Left lung (tissue), 10 donors: ENCODE results near the gene FOXL3. TPM values are rescaled to one million over a fixed set of nuclear protein-coding genes. Genes with fewer than 3 reads are reported as not detected.

Experiments
- ATAC-seq: fragments of 200-7000 bp; cut with Tn5 transposase; one replicate; pipeline ENCODE4 v1.9.1; 2020; ENCODE audit warnings: moderate library complexity
- DNase-seq, 4 donors: peaks; one replicate each; pipeline ENCODE4 v3.0.0-alpha.2; 2013 to 2020
- H3K27ac ChIP-seq, 2 donors: fragments of 200-600 bp; sonication (generic) in 1 of 2; one replicate each; pipeline versions ENCODE4 v1.5.0 to v1.8.0; 2020 to 2021
- H3K27me3 ChIP-seq, 2 donors: fragments of 200-600 bp; sonication (generic) in 1 of 2; one replicate each; pipeline versions ENCODE4 v1.5.0 to v1.8.0; 2020 to 2021
- H3K36me3 ChIP-seq, 2 donors: fragments of 200-600 bp; sonication (generic) in 1 of 2; one replicate each; pipeline versions ENCODE4 v1.5.0 to v1.8.0; 2020 to 2021
- H3K4me1 ChIP-seq, 2 donors: fragments of 200-600 bp; one replicate each; pipeline ENCODE4 v1.8.0; 2021
- H3K4me3 ChIP-seq, 2 donors: fragments of 200-600 bp; sonication (generic) in 1 of 2; one replicate each; pipeline versions ENCODE4 v1.5.0 to v1.8.0; 2020 to 2021; ENCODE audit warnings: mild to moderate bottlenecking in 1 of 2
- H3K9me3 ChIP-seq, 2 donors: fragments of 200-600 bp; sonication (generic) in 1 of 2; one replicate each; pipeline versions ENCODE4 v1.5.0 to v1.8.0; 2020 to 2021
- CTCF ChIP-seq, 2 donors: fragments of 200-600 bp; sonication (generic) in 1 of 2; IDR thresholded peaks; one replicate each; pipeline versions ENCODE4 v1.5.0 to v1.8.0; 2021; ENCODE audit warnings: antibody characterized with exemption in 2 of 2
- intact Hi-C, 2 donors: fragments of 100-400 bp; cut with DNase I; formaldehyde crosslinking; loops; one replicate each; pipeline versions ENCODE4 v1.11.2 to v1.14.2; 2022
- polyA plus RNA-seq, 6 donors: library from polyadenylated mRNA; unstranded; fragments of 120-200 nt; gene quantifications; one replicate each; pipeline ENCODE4 v1.2.1, GENCODE V29; 2013; ENCODE audit not compliant: insufficient read length in 6 of 6
- total RNA-seq, 2 donors: library from RNA; stranded (reverse); fragmentation: NEBNext Ultra II Directional; extraction: Animal tissue kit (Norgen Biotek cat#: 25700); gene quantifications; one replicate each; pipeline ENCODE4 v1.2.1, GENCODE V29; 2021
- donor health status: DM: no; HTN: yes; CAD: no.
- donor health status: DM: no; HTN: no; CAD: no.

Gene FOXL3
- total and polyA plus RNA-seq, 8 donors: not detected

GRCh38 chr7:317643-318405 is 27.9 kb downstream of the FOXL3 start:
- peaks cover 0 to 40% of the 10 kb centered on the region in 2 donors for H3K27me3 ChIP-seq
- ATAC-seq: no peak
- H3K36me3 ChIP-seq: no peaks in the 10 kb centered on the region
- intact Hi-C loops: no loop called here
- H3K9me3 ChIP-seq: no peaks in the 10 kb centered on the region
- H3K4me1 ChIP-seq: peaks cover 0 to 15% of the 10 kb centered on the region in 2 donors
- DNase-seq: peak in 1 of 4 donors; percentile 64
- TF ChIP-seq CTCF (IDR thresholded peaks at IDR 0.05): no peak
- H3K4me3 ChIP-seq: no peak overlapping the region
- H3K27ac ChIP-seq: no peak overlapping the region

- TF ChIP-seq CTCF (IDR thresholded peaks at IDR 0.05): no peak
- no peak overlapping the region for H3K27ac ChIP-seq
- intact Hi-C loops: no loop called here
- H3K4me1 ChIP-seq: peaks cover 0 to 15% of the 10 kb centered on the region in 2 donors
- H3K27me3 ChIP-seq: peaks cover 0 to 36% of the 10 kb centered on the region in 2 donors
- peak in 1 of 4 donors; percentile 61 for DNase-seq
- peak; percentile 3 for ATAC-seq
- H3K36me3 ChIP-seq: no peaks in the 10 kb centered on the region
- no peaks in the 10 kb centered on the region for H3K9me3 ChIP-seq
- H3K4me3 ChIP-seq: no peak overlapping the region
These were observed 28.5 kb downstream of the FOXL3 start for GRCh38 chr7:318476-318875.

DNA sequence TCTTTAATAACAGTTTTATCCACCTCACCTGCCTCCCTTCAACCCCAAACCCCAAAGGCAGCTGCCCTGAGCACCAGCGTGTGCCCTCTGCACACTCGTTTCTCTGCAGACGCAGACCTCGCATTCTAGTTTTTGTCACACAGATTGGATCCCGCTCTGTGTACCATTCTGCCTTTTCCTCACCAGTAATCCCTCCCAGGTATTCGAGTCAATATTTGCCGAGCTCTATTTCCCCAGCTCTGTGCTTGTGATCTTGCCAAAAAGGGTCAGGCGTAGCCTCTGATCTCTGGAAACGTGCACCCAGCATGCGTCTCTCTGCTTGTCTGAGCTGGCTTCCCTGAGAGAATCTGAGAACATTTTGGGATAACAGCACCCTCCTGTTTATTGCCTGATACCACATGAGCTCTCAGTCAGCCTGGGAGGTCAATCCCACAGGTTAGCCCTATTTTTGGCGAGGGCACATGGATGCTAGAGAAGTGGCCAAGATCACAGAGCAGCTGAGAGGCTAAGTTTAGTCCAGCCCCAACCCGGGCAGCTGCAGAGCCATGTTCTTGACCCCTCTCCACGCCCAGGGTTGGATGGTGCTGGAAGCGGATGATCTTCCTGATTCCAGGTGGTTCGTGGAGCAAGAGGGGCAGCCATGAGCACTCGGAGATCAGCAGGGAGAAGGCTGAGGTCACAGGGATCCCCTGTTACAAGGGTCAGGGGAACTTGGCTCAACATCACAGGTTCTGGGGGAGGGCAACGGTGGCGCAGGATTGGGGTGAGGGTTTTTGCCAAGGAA is 29.1 kb downstream of the FOXL3 start:
- Histone ChIP-seq H3K4me1 (peaks cover 0 to 15% of the 10 kb centered on the region in 2 donors), H3K27ac (no peak overlapping the region), H3K4me3 (no peak overlapping the region), H3K9me3 (no peaks in the 10 kb centered on the region), H3K36me3 (no peaks in the 10 kb centered on the region), H3K27me3 (peaks cover 0 to 32% of the 10 kb centered on the region in 2 donors)
- DNase-seq (peak in 1 of 4 donors; percentile 24), ATAC-seq (peak; percentile 53)
- intact Hi-C loops: no loop called here
- TF ChIP-seq CTCF (IDR thresholded peaks at IDR 0.05): no peak

GRCh38 chr7:320297-320696 is 30.3 kb downstream of the FOXL3 start:
- no peak for ATAC-seq
- H3K9me3 ChIP-seq: no peaks in the 10 kb centered on the region
- DNase-seq: peak in 1 of 4 donors; percentile 17
- H3K4me1 ChIP-seq: peaks cover 0 to 15% of the 10 kb centered on the region in 2 donors
- no peaks in the 10 kb centered on the region for H3K36me3 ChIP-seq
- TF ChIP-seq CTCF (IDR thresholded peaks at IDR 0.05): no peak
- H3K27me3 ChIP-seq: peaks cover 0 to 26% of the 10 kb centered on the region in 2 donors
- H3K27ac ChIP-seq: peak overlapping the region in 1 of 2 donors; percentile 26
- intact Hi-C loops: loop anchor here in 1 of 2 donors (5.0 to 10.0 kb wide), 2 partner anchors 315 to 452 kb away; no protein-coding TSS in a partner anchor
- no peak overlapping the region for H3K4me3 ChIP-seq
